H1 (cell line): ENCODE results near the gene ACSF2.

Experiments used
- POLR2AphosphoS5 ChIP-seq: IDR thresholded peaks from 2 replicates; pipeline ENCODE4 v1.6.1; 2011; ENCODE audit warnings: low read depth, low read length
- TF ChIP-seq, protein P1 (sequence below), 3 experiments: IDR thresholded peaks; 1 replicate in 2 of 3; 2 replicates in 1 of 3; pipeline versions ENCODE4 v1.5.1 to v1.6.1; 2011; ENCODE audit warnings: low read length in 3 of 3, mild to moderate bottlenecking in 3 of 3, inconsistent platforms in 2 of 3, low read depth in 1 of 3, moderate library complexity in 1 of 3; ENCODE audit not compliant: insufficient read depth in 1 of 3; ENCODE audit errors: control extremely low read depth in 1 of 3

DNA sequence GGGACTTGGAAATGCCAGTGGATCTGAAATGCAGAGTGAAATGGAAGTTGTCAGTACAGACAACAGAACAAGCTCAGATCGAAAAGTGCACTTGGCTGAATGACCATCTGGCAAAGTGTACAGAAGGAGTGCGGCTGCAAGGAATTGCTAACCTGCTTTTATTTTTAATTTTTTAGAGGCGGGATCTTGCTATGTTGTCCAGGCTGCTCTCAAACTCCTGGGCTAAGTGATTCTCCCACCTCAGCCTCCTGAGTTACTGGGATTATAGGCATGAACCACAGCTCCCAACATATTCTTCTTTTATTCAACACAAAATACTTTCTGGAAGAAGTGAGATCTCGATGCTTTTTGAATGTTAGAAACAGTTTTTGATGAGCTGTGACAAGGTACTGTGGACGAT is 32.3 kb upstream of the ACSF2 start:
- TF ChIP-seq, protein P1, sequence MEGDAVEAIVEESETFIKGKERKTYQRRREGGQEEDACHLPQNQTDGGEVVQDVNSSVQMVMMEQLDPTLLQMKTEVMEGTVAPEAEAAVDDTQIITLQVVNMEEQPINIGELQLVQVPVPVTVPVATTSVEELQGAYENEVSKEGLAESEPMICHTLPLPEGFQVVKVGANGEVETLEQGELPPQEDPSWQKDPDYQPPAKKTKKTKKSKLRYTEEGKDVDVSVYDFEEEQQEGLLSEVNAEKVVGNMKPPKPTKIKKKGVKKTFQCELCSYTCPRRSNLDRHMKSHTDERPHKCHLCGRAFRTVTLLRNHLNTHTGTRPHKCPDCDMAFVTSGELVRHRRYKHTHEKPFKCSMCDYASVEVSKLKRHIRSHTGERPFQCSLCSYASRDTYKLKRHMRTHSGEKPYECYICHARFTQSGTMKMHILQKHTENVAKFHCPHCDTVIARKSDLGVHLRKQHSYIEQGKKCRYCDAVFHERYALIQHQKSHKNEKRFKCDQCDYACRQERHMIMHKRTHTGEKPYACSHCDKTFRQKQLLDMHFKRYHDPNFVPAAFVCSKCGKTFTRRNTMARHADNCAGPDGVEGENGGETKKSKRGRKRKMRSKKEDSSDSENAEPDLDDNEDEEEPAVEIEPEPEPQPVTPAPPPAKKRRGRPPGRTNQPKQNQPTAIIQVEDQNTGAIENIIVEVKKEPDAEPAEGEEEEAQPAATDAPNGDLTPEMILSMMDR (IDR thresholded peaks at IDR 0.05; ENCODE audit: control extremely low read depth in 1 of 3, insufficient read depth in 1 of 3, low read depth in 1 of 3, low read length in 3 of 3), result no peak
- no peak for TF ChIP-seq POLR2AphosphoS5
